Tibial nerve (tissue), 4 donors: ENCODE data around the gene FBN2. TPM values are rescaled to one million over a fixed set of nuclear protein-coding genes. Genes with fewer than 3 reads are reported as not detected.

Experiments
- DNase-seq, 2 donors: peaks; one replicate each; pipeline ENCODE4 v3.0.0-alpha.2; 2019; ENCODE audit warnings: low spot score in 2 of 2
- H3K27ac ChIP-seq, 4 donors: fragments of 200-600 bp; sonication (generic) in 3 of 4; one replicate each; pipeline ENCODE4 v1.5.1; 2017 to 2019; ENCODE audit warnings: mild to moderate bottlenecking in 1 of 4
- H3K27me3 ChIP-seq, 2 donors: fragments of 200-600 bp; sonication (generic) in 1 of 2; one replicate each; pipeline versions ENCODE4 v1.5.1 to v1.6.0; 2017 to 2019
- H3K36me3 ChIP-seq, 3 donors: fragments of 200-600 bp; sonication (generic); one replicate each; pipeline ENCODE4 v1.5.1; 2018 to 2019
- H3K4me1 ChIP-seq, 4 donors: fragments of 200-600 bp; sonication (generic) in 3 of 4; one replicate each; pipeline ENCODE4 v1.5.1; 2017 to 2019
- H3K4me3 ChIP-seq, 4 donors: fragments of 200-600 bp; sonication (generic) in 3 of 4; one replicate each; pipeline ENCODE4 v1.5.1; 2017 to 2019; ENCODE audit warnings: mild to moderate bottlenecking in 1 of 4, moderate library complexity in 1 of 4
- H3K9me3 ChIP-seq, 4 donors: fragments of 200-600 bp; sonication (generic) in 3 of 4; one replicate each; pipeline ENCODE4 v1.5.1; 2017 to 2019
- CTCF ChIP-seq, 5 experiments: fragments of 200-600 bp in 3 of 5; fragments of 450-650 bp in 2 of 5; sonication (generic) in 3 of 5; IDR thresholded peaks; one replicate each; pipeline ENCODE4 v1.5.1; 2016 to 2019; ENCODE audit warnings: antibody characterized with exemption in 5 of 5, mild to moderate bottlenecking in 3 of 5, moderate library complexity in 2 of 5
- EP300 ChIP-seq, 2 donors: sonication (generic); formaldehyde crosslinking; IDR thresholded peaks; one replicate each; pipeline ENCODE4 v1.6.1; 2017; ENCODE audit warnings: antibody characterized with exemption in 2 of 2, mild to moderate bottlenecking in 1 of 2
- POLR2A ChIP-seq, 2 donors: fragments of 450-650 bp; IDR thresholded peaks; one replicate each; pipeline ENCODE4 v1.6.1; 2017; ENCODE audit warnings: antibody characterized with exemption in 2 of 2, mild to moderate bottlenecking in 2 of 2, moderate library complexity in 2 of 2
- WGBS, 2 donors: methylation state at CpG; one replicate each; pipeline ENCODE4 v1.1.5; 2018; 5-methylcytosine and 5-hydroxymethylcytosine counted together
- total RNA-seq, 4 donors: library from RNA; depleted of rRNA; stranded (reverse); fragments of >200 nt; gene quantifications; one replicate each; pipeline ENCODE4 v1.1.0, GENCODE V29; 2016

The FBN2 gene
- total RNA-seq, 4 donors from 2014 or later = 1.2 to 6.3 (median 3.6) TPM

DNA sequence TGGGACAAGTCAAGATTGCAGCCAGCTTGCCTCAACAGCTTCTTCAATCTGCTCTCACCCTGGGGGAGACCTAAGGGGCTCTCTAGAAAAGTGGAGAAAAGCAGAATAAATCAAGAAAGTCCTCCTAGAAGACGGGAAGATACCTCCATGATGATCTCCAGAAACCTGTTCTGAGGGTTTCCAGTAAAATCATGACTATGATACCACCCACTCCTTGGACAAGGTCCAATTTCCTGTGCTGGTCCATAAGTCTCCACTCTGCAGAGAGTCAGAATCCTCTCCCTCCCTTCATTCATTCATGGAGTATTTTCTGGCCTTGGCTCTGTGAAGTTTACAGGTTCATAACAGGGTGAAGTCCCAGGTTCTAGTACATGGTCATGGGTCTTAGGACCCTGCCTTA is 285.8 kb downstream of the FBN2 start:
- Histone ChIP-seq H3K36me3 (no peaks in the 10 kb centered on the region), H3K4me3 (no peak overlapping the region), H3K9me3 (no peaks in the 10 kb centered on the region), H3K27me3 (no peaks in the 10 kb centered on the region), H3K4me1 (peaks cover 0 to 4% (median 0%) of the 10 kb centered on the region in 4 donors), H3K27ac (no peak overlapping the region)
- no peak for DNase-seq
- 75 to 100% methylated on average over 1 of the region's 1 CpG for WGBS, 2 donors
- no peak for TF ChIP-seq POLR2A (IDR thresholded peaks at IDR 0.05)
- no peak for TF ChIP-seq EP300 (IDR thresholded peaks at IDR 0.05)
- no peak for TF ChIP-seq CTCF (IDR thresholded peaks at IDR 0.05)

- TF ChIP-seq POLR2A (IDR thresholded peaks at IDR 0.05) (no peak), CTCF (IDR thresholded peaks at IDR 0.05) (no peak), EP300 (IDR thresholded peaks at IDR 0.05) (no peak)
- H3K27ac ChIP-seq = no peak overlapping the region
- no peaks in the 10 kb centered on the region for H3K4me1 ChIP-seq
- H3K27me3 ChIP-seq = no peaks in the 10 kb centered on the region
- no peak overlapping the region for H3K4me3 ChIP-seq
- no peaks in the 10 kb centered on the region for H3K36me3 ChIP-seq
- no peaks in the 10 kb centered on the region for H3K9me3 ChIP-seq
- DNase-seq = no peak
- 86 to 93% methylated on average over 4 of the region's 4 CpGs for WGBS, 2 donors
These were observed 292.1 kb downstream of the FBN2 start for GRCh38 chr5:128245974-128246373.

GRCh38 chr5:128243958-128244582 is 294.0 kb downstream of the FBN2 start:
- H3K4me1 ChIP-seq = no peaks in the 10 kb centered on the region
- WGBS, 2 donors = 81 to 84% methylated on average over 3 of the region's 3 CpGs
- no peaks in the 10 kb centered on the region for H3K9me3 ChIP-seq
- TF ChIP-seq EP300 (IDR thresholded peaks at IDR 0.05) (no peak), POLR2A (IDR thresholded peaks at IDR 0.05) (no peak), CTCF (IDR thresholded peaks at IDR 0.05) (no peak)
- no peaks in the 10 kb centered on the region for H3K36me3 ChIP-seq
- no peak for DNase-seq
- no peaks in the 10 kb centered on the region for H3K27me3 ChIP-seq
- H3K4me3 ChIP-seq = no peak overlapping the region
- no peak overlapping the region for H3K27ac ChIP-seq

DNA sequence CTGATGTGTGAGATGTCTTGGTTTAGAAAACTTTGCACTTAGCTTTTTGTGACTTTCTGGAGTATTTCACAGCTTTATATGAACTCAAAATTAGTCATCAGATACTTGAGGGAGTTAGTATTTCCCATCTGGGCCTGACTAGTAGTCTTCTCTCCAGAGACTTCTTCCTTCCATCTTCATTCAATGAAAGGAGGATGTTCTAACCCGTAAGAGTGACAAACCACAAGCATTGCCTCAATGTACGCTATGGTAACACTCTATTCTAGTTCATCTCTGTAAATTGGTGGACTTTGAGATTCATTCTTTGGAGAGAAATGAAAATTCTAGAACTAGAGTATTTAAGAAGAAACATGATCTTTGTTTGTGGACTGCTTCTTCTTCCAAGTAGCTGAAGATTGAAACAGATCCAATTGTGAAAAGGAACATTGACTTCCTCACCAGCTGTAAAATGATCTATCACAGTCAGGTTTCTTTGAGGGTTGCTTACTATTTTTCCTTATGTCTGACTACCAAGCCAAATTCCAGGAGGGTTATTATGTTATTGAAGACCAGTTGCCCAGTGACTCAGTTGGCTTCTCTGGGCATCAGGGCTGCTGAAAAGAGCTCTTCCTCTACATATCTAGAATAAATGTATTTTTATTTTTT is 296.9 kb downstream of the FBN2 start:
- peaks cover 0 to 8% (median 0%) of the 10 kb centered on the region in 4 donors for H3K4me1 ChIP-seq
- H3K4me3 ChIP-seq = no peak overlapping the region
- 79 to 86% methylated on average over 2 of the region's 2 CpGs for WGBS, 2 donors
- no peaks in the 10 kb centered on the region for H3K9me3 ChIP-seq
- TF ChIP-seq EP300 (IDR thresholded peaks at IDR 0.05) (no peak), POLR2A (IDR thresholded peaks at IDR 0.05) (no peak), CTCF (IDR thresholded peaks at IDR 0.05) (no peak)
- H3K27ac ChIP-seq = no peak overlapping the region
- no peak for DNase-seq
- no peaks in the 10 kb centered on the region for H3K27me3 ChIP-seq
- no peaks in the 10 kb centered on the region for H3K36me3 ChIP-seq

DNA sequence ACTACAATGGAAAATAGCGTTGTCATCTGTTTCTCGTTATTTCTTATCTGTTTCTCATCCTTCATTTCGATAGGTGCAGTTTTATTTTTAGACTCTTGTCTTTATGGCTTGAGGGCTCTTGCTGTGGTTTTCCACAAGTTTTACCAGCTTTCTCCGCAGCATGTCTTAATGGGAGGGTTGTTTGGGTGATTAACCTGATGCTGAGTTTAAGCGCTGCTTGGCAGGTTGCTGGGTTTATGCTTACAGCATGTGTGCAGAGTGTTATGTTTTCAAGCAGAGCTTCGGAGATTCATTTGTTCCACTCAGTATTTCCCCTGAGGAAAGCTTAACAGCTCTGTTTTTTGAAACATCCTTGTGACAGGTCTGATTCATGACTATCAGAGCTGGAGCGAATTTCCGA is 300.5 kb downstream of the FBN2 start:
- H3K36me3 ChIP-seq = no peaks in the 10 kb centered on the region
- no peak overlapping the region for H3K4me3 ChIP-seq
- H3K27me3 ChIP-seq = no peaks in the 10 kb centered on the region
- H3K9me3 ChIP-seq = no peaks in the 10 kb centered on the region
- WGBS, 2 donors = 50 to 51% methylated on average over 8 of the region's 8 CpGs
- peaks cover 0 to 8% (median 0%) of the 10 kb centered on the region in 4 donors for H3K4me1 ChIP-seq
- TF ChIP-seq POLR2A (IDR thresholded peaks at IDR 0.05) (no peak), CTCF (IDR thresholded peaks at IDR 0.05) (no peak), EP300 (IDR thresholded peaks at IDR 0.05) (no peak)
- no peak for DNase-seq
- H3K27ac ChIP-seq = no peak overlapping the region
